Cortex of kidney (tissue), 1 donor: ENCODE data around the gene PTCD1.
"Not testable (repeated sequence)": the region's sequence is repeated elsewhere in the genome, so short reads cannot be mapped to it uniquely, and the experiment has no call there.

Source experiments
- DNase-seq: peaks from one replicate; lab custom pipeline; 2025; lab: John Stamatoyannopoulos, UW

PTCD1 gene

DNA sequence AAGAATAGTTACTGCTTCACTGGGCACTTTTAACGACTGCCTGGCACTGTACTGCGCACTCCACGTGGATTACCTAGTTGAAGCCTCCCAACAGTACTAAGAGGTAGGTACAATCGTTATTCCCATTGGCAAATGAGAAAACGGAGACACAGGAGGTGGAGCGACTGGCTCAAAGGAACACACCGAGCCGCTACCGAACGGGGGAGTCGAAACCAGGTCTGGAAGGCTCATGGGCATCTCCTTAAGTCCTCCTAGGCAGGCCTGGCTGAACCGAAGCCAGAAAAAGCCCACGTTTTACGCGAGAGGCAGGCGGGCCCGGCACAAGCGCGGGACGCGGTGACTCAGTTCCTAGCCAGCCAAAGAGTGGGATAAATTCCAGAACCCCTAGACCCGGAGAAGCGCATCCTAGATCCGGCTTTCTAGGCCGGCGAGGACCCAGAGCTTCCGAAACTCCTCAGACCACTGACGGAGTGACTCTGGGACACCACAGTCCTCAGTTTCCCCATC, 30.7 kb downstream of the PTCD1 start:
- DNase-seq: no peak

DNA sequence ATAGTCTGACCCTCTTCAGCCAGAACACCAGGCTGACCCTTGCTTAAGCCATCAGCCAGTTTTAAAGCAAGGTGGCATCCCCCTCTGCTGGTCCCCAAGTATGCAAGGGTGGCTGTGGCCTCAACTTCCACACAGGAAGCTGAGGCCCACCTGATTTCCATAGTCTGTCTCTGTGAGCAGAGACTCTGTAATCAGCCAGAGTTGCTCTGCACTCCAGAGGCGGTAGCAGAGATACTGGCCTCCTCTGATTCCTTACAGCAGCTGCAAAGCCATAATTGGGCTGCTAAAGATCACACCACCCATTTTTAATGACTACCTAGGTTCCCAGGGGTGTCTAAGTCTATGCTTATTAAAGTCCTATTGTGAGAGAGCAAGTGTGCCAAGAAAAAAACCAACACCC, 32.0 kb downstream of the PTCD1 start:
- DNase-seq: no peak

DNA sequence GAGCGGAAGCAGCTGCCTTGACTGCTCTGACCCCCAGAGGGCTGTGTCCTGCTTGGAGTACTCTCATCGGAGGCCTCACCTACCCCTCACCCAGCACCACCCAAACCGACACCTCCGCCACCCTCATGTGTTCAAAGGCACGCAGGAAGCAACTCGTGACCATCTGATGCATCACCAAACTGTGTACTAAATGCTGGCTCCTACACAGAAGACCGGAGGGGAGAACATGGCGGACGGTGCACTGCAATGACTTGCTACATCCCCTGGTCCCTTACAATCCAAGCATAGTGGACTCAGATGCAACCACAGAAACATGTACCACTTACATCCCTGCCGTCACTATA, 33.6 kb downstream of the PTCD1 start:
- DNase-seq: no peak

DNA sequence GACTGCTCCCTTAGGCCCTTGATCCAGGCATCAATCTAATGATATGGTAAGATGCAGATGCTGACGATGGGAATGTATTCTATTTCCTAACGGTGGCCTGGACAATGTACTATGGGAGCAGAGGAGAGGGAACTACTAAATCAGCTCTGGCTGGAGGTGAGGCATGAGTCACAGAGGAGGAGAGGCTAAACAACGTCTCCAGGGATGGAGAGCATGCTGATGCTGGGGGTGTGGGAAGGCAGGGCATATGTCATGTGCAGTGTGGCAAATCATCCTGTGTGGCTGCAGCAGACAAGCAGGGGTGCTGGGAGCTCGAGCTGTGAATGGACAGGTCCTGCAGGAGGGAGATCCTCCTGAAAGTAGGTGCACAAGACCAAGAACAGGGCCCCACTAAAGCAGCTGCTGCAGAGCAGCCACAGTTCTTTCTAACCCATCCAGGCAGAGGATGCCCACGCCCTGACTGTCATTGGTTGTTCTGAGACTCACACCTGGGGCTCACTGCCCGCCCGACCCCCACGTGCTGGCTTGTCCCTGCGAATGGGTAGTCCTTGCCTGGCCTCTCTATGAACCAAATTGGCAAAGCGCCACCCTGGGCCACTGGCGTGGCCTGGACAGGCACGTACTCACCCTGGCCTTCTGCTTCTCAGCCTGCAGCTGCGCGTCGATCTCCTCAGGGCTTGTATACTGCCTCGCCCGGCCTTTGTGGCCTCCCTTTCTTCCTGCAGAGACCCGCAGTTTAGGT, 34.2 kb downstream of the PTCD1 start:
- no peak for DNase-seq

DNA sequence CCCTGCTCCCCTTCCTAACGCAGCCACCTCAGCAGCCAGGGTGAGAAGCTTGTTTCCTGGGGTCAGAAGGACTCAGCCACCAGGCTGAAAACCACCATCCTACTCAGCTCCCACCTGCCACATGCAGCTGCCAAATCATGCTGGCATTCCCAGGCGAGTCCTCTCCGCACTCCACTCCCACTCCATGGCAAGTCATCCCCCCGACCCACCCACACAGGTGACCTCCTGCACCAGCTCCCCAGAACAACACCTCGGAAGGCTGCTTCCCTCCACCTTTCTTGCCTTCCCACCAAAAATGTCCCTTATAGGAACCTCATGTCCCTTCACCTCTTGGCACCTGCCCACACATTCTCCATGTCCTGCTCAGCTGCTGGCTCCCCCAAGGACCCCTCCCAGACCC, 34.8 kb downstream of the PTCD1 start:
- no peak for DNase-seq

DNA sequence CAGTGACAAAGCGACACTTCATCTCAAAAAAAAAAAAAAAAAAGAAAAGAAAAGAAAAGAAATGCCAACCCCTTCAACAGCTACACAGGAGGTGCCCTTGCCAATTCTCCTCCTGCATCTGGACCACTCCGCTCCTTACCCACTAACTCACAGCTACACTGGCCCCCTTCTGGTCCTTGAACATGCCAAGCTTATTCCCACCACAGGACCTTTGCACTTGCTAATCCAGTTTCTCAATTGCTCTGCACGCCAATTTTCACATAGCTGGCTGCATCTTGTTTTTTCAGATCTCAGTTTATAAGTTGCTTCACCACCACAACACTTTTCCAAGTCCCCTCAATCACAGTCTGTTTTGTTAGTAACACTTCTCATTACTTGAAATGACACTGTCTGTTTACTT, 35.7 kb downstream of the PTCD1 start:
- DNase-seq: no peak

DNA sequence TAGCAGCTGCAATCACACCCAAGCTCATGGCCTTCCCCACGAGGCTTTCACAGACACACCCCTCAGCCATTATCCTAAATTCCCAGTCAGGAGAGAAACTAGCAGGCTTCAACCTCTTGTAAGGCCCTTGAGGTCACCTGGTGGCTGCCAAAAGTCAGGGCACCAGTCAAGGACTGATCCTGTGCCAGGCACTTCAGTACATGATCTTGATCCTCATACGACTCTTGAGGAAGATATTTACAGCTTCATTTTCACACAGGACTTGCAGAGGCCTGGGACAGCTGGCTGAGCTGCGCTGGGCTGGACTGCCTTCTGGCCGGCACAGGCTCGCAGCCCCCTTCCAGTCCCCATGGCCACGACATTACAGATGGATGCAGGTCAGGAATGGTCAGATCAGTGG, 39.0 kb downstream of the PTCD1 start:
- DNase-seq: no peak

DNA sequence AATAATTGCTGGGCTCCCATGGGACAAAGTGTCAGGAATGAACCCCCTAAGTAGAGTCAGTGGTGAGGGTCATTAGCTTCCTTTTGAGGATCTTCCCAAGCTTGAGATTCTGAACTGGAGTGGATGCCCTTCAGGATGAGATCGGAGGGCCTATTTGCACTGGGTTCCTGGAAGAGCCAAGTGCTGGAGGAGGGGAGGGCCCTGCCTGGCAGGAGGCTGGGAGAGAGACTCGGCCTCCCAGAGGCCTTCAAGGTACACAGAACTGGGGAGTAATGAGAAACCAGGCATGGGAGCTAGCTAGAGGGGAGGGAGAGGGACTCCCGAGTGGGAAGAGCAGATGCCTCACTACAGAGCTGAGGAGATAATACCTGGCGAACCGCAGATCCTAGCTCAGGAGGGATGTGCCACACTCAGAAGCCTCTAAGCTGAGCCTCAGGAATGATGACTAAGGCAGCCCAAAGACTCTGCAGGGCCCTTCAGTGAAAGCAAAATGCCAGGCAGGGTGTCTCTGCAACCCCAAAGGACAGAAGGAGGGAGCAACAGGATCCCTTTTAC, 39.6 kb downstream of the PTCD1 start:
- DNase-seq: no peak

DNA sequence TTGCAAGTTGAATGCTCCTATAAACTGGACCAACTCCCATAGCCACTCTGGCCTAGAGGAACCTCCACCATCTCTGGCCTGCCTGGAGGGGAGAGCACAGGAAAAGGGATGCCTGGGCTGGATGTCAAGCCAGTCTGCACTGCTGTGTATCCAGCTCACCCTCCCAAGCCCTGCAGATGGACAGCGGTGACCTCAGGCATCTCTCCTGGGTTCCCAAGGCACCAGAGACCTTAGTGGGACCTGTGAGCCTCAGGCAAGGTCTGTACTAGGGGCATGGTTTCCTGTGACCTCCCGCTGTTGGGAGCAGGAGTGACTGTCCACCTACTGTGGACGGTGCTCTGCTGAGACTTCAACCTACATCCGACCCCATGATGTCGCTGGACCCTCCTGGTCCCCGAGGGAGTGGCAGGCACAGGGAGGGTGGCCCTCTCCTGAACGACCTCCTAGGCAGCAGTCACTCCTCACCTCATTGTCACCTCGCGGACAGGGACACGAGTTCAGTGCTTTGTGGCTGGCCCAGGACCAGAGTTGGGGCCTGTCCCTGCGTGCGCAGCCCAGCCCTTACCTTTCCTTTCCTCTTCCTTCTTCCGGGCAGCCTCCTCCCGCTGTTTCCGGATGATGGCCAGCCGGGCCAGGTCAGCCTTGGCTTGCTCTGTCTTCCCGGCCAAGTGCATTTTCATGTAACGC, 41.2 kb downstream of the PTCD1 start:
- DNase-seq: no peak

DNA sequence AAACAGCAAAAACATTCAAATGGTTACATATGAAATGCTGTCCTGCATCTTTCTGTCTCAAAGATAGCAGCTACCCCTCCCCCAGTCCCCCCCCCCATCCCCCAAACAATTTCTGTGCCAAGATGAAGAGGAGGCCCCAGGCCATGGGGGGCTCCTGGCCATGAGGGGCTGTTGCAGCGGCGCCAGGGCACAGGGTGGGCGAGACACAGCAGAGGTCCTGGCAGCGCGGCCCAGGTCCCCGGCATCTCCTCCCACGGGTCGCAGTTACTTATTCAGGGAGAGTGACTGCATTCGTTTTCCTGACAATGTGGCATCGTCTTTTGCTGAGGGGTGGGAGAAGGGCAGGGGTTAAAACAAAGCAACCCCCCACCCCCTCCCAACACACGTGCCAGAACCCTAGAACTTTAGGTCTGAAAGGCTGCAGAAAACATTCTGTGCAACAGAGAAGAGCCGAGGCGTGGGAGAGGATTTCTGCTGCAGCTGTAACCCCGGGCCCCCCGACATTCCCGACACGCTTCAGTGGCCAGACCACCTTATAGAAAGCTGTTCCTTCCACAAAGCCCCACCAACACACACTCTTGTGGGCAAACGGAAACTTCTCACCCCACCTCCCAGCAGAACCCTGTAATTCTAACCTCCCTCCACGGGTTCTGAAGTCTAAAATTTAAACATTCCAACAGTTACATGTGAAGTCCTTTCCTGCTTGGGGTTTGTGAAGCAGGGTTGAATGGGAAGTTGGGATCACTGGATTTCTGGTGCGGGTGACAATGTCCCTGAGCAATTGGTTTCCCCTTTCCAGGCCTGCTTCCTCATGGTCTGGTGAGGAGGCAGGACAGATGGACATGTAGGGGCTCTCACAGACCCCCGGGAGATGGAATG, 41.9 kb downstream of the PTCD1 start:
- no peak for DNase-seq

DNA sequence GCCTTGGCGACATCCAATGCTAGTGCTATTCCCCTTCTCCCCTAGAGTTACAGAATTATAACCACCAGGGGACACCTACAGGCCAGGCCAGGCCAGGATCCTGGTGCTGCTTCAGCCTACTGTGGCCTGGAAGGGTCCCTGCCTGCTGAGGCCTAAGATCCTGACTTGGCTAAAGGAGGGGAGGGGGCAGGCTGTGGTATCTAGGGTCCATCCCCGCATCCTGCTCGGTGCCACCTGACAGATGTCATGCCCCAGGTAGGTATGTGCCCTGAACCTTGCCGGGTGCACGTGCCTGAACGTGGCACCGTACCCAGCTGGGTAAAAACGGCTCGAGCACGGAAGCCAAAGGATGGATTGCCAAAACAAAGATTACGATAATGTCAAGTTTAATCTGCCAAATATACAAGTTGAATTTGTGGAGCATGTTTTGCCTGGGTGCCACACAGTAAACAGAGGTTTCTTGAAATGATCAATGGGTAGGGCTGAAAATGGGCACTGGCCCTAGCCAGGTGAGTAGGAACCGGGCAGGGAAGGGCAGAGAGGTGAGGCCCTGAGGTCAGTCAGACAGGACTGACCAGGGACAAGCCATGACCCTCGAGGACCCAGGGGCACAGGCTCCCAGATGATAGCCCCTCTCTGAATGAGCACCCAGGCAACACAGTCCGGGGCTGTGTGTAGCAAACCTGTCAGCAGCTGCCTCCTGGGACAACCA, 42.8 kb downstream of the PTCD1 start:
- no peak for DNase-seq

DNA sequence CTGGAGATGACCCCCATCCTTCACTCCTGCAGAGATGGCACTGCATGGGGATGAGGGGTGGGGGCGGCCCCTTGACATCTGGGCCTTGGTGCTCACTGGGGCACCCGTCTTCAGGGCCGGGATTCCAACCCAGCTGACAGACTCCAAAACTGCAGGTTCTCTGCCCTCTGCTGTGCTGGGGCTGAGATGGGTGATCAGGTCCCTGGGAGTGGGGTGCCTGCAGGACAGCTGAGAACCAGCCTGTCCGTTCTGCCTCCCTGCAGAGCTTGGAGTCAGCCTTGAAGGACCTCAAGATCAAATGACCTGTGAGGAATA, 44.5 kb downstream of the PTCD1 start:
- DNase-seq: no peak

DNA sequence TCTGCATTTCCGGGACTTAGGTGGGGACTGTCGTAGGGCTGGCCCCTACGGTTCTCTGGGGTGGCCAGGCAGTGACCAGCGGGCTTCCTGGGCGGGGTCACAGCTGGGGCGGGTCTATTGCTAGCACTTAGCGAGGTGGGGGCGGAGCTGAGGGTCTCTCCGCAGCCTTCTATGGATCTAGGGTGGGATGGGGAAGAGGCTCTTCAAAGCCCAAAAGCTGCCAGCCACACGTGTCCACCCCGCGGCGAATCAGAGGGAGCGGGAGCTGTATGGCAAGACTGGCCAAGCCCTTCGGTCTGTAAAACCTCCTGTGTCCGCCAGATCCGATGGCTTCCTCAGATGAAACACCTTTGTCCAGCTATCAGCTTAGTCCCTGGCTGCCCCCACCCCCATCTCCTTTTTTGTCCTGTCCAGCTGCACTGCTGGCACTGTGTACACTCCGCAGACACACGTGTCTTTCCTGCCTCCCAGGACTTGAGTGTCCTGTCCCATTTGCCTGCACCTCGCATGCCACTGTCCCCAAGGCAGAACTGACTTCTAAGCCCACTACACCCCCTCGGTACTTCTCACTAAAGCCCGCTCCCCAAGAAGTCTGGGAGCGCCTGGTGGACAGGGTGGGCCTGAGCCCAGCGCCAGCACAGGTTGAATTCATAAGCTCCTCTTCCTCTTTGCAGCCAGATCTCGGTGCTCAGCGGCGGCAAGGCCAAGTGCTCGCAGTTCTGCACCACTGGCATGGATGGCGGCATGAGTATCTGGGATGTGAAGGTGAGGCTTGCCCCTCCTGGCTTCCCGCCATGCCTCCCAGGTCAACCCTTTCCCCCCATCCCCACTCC, 45.0 kb downstream of the PTCD1 start:
- no peak for DNase-seq

DNA sequence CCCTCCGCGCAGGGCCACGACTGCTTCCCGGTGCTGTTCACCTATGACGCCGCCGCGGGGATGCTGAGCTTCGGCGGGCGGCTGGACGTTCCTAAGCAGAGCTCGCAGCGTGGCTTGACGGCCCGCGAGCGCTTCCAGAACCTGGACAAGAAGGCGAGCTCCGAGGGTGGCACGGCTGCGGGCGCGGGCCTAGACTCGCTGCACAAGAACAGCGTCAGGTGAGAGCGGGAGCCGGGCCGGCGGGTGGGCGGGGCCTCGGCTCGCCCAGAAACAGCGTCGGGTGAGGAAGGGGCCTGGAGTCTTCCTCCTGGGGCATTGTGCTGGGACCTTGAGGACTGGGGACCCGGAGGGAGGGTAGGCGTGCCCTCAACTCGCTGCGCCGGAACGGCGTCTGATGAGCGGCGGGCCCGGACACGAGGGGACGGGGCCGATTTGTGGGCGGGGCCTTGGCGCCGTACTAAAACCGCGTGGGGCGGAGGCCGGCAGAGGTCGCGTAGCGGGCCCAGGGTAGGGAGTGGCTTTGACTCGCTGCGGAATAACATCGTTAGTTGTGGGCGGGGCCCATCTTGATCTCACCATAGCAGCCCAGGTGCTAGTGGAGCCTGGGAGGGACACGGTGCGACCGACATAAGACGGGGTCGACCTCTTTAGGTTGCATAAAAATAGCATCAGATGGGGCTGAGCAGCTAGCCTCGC, 45.8 kb downstream of the PTCD1 start:
- no peak for DNase-seq

DNA sequence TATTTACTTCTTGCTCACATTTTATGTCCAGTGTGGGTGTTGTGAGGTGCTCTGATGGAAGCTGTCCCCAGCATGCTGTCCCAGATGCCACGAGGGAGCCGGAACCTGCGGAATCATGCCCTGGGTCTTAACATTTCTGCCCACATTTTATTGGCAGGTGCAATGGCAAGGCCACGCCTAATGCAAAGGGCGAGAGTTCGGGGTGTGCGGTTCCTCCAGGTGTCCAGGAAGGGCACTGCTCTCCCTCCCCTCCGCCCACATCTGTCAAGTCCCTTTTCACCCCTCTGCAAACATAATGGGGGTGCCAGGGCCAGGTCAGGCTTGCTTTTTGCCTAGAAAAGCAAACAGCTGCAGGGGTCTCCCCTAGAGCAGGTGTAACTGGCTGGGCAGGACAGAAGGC, 46.6 kb downstream of the PTCD1 start:
- no peak for DNase-seq

DNA sequence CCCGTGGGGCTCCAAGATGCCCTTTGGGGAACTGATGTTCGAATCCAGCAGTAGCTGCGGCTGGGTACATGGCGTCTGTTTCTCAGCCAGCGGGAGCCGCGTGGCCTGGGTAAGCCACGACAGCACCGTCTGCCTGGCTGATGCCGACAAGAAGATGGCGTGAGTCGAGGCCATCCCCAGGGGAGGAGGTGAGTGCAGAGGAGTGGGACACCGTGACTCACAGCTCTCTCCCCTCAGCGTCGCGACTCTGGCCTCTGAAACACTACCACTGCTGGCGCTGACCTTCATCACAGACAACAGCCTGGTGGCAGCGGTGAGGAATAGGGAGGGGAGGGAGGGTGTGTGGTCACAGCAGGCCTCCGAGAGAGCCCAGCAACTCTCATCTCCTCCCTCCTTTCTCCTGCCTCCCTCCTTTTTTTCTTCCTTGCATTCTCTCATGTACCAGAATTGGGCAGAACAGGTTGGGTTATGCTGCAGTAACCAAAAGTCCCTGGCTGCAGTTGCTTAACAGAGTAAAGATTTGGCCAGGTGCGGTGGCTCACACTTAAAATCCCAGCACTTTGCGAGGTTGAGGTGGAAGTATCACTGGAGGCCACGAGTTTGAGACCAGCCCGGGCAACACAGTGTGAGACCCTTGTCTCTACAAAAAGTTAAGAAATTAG, 47.5 kb downstream of the PTCD1 start:
- DNase-seq: no peak

DNA sequence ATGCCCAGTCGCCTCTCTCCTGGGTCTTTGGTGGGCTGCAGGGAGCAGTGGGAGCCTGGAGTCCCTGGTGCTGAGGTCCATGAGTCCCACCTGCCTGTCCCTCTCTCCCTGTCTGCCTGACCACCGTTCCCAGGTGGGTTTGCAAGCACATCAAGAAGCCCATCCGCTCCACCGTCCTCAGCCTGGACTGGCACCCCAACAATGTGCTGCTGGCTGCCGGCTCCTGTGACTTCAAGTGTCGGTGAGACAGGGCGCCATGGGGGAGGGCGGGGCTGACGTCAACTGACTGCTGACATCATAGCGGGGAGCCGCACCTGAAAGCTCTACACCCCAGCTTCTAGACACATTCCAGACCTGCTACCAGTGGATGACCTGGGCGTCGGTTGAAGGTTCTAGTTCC, 48.8 kb downstream of the PTCD1 start:
- DNase-seq: no peak

DNA sequence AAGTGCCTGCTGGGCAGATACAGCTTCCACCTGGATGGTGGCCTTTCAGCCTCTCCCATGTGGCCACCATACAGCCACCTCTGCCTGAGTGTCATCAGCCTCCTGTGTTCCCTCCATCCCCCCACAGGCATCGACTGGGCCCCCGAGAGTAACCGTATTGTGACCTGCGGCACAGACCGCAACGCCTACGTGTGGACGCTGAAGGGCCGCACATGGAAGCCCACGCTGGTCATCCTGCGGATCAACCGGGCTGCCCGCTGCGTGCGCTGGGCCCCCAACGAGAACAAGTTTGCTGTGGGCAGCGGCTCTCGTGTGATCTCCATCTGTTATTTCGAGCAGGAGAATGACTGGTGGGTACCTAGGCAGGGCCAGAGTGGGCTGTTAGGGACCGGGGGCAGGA, 50.7 kb downstream of the PTCD1 start:
- no peak for DNase-seq

DNA sequence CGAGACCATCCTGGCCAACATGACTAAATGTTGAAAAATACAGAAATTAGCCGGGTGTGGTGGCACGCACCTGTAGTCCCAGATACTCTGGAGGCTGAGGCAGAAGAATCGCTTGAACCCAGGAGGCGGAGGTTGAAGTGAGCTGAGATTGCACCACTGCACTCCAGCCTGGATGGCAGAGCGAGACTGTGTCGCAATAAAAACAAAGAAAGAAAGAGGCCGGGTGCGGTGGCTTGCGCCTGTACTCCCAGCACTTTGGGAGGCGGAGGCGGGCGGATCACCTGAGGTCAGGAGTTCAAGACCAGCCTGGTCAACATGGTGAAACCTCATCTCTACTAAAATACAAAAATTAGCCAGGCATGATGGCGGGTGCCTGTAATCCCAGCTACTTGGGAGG, 51.4 kb downstream of the PTCD1 start:
- not testable (repeated sequence) for DNase-seq
